GM21447 (cell line): ENCODE measurements around the gene GPR39.

Experiments used
- ATAC-seq: cut with Tn5 transposase; IDR thresholded peaks from one replicate; pipeline ENCODE4 v1.9.1; 2021; ENCODE audit not compliant: unreplicated experiment

GPR39 gene

DNA sequence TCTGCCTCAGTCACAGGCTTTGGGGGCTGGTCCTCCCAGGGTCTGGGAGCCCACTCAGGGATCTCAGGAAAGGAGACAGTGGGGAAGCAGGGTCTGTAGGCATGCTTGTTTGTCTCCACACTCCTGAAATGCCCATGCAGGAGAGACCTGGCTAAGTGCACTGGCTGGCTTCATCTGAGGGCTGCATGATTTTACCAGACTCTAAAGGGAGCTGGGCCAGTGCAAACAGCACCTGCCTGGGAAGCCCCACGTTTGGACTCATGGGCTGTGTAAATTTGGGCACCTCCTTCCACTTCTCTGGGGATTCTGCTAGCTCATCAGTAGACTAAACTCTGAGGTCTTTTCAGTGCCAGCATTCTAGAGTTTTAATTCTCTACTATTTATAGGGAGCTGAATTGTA lies 219.7 kb downstream of the GPR39 start:
- no peak for ATAC-seq

DNA sequence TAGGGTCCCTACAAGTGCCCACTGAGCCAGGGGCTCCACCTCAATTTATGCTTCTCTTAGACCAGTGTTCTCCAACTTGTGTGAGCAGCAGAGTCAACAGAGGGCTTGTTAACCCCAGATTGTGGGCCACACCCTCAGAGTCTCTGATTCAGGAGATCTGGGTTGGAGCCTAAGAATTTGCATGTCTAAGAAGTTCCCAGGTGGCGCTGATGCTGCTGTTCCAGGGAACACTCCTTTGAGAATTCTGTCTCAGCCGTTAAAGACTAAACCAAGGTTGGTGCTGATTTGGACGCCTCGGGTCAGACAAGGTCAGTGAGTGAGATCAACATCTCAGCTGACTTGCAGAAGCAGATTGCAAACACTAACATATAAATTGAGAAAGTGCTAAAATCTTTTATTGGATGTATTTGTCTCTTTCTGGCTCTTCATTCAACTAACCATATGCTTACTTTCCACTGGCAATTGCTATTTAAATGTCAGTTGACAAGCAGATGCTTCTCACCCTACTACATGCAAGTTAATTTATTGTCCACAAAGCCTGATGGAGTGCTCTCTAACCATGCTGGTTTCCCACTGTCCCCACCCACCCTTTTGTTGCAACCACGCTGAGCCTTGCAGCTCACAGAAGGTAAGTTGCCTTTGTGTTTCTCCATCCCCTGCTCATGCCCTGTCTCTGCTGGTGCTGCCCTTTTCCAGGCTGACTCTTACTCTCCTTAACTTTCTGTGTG lies 221.9 kb downstream of the GPR39 start:
- ATAC-seq, result no peak

DNA sequence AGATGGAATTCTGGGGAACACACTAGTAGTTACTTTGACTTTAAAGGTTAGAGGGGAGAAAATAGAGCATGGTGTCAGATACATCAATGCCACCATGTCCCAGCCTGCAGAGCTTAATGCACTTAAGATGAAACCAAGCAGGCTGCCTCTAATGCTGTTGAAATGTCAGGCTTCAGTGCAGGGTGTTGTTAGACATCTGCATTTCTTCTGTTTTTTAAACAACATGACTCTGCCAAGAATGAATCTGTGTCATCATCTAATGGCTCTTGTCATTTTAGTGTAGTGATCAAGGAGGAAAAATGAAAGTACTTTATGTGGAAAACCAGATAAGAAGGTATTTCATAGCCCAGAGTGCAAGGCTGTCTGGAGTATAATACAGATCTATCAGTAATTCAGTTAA lies 223.5 kb downstream of the GPR39 start:
- ATAC-seq, result no peak

DNA sequence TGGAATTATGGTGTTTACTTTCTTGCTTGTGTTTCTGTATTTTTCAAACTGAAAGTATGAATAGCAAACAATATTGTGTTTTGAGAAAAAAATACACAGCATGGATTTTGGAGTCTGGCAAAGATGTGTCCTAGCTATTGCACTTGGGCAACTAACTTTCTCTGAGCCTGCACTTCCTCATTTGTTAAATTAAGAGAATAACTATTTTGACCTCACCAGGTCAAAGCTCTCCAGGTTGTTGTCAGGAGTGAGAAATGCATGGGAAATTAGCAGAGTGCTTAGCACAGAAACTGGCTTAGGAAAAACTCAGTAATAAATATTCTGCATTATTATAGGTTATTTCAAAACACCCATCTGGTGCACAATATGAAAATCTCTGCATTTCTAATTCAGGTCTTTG lies 225.2 kb downstream of the GPR39 start:
- no peak for ATAC-seq

DNA sequence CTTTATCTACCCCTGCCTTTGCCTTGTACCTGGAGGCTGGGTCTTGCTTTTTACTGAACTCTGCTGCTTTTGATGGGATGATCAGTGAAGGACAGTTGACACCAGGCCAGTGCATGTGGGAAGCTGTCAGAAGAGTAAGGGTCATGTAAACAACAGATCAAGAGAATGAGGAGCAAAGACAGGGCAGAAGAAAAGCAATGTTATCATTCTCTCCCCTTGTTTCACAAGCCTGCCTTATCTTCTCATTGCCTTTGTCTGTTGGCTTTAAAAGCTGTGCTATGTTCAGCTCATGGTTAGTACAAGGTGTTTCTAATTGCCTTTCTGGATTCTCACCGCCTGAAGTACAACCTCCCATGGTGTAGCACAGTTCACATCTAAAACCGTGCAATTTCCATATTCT lies 225.8 kb downstream of the GPR39 start:
- ATAC-seq, result no peak

DNA sequence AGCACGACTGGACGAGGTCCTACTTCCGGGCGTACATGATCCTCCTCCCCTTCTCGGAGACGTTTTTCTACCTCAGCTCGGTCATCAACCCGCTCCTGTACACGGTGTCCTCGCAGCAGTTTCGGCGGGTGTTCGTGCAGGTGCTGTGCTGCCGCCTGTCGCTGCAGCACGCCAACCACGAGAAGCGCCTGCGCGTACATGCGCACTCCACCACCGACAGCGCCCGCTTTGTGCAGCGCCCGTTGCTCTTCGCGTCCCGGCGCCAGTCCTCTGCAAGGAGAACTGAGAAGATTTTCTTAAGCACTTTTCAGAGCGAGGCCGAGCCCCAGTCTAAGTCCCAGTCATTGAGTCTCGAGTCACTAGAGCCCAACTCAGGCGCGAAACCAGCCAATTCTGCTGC lies 228.6 kb downstream of the GPR39 start:
- no peak for ATAC-seq

DNA sequence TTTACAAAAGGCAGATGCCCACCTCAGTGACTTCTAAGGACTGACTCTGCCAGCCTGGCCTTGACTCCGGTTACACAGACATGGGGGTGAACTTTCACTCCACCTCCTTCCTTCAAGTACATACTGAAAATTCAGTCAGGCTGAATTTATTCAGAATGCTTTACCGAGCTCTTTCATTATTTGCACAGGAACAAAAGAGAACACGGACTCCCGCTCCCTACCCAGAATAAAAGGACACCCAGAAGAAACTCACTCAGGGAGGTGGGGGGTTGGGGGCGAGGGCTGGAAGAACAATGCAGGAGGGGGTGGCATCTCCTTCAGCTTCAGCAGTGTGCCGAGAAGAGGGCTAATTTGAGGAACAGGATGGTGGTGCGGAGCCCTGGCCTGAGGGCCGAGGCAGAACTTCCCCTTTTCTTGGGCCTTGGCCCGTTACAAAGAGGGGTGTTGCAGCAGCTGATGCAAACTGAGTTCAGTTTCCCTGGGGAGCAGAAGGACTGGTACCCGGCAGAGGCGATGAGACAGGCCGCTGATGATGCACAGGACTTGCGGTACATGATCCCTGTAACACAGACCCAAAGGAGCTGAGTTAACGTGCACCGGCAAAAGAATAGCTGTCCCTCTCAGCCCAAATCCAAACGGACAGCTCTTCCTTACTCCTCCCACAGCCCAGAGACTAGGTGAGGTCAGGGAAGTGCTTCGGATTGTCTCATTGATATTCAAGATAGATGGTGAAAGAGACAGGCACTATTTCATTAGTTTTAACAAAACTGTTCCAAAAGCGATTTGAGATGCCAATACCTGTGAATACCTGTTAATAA lies 229.3 kb downstream of the GPR39 start:
- no peak for ATAC-seq

DNA sequence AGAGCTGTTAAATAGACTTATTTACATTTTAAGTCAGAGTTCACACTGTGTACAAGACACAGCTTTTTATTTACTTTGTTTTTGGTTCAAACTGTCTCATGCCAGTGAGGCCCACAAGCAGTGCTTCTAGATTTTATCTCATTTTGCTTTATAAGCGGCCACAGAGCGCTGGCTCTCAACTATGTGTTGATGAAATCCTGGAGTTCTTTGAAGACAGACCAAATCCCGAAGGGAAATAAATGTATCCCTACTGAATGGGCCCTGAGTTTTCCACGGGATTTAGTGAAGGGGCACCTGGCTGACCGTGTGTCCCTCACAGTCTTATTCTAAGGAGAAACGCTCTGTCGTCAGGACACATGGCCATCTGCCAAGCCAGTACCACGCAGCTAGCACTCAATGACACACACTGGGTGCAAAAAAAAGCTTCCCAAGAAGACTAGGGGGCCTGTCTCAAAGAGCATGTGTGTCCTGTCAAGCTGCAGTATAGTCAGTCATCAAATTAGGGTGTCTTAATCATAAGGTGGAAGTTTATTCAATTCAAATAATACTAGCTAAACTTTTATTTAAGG lies 230.0 kb downstream of the GPR39 start:
- no peak for ATAC-seq

DNA sequence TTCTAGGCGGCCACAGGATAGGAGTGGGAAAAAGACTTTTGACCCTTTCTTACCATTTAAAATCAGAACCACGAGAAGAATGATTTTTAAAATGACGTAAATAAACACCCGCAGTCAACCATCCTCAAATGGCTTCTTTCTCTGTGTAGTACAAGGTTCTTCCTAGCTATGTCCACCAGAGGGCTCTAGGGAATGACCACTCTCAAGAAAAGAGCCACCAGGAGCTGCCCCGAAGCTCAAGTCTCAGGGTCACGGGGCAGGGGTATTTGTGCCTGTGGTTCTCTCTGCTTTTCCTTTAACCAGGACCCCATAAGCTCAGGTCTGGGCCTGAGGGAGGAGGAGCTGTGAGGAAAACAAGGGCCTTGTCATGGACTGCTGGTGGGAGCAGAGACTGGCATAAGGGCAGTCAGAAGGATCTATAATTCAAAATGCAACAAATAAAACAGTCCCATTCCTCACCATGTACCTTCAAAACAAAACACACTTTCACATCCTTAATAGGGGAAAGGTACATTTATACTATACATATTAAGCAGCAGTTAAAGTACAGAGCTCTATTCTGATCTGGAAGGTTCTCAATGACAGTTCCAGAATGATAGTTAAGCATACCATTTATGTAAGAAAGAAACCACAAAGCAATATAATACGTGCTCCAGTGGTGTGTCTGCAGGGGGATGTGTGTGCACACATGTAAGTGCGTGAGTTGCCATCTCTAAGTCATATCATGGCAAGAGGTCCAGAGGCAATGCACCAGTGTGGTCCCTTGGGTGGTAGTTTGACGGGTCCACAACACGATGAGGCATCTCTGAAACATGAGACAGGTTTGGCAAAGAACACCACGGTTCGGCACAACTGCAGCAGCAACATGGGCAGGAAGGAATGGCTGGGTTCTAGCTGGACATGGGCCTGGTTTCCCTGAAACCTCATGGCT lies 234.8 kb downstream of the GPR39 start:
- no peak for ATAC-seq

DNA sequence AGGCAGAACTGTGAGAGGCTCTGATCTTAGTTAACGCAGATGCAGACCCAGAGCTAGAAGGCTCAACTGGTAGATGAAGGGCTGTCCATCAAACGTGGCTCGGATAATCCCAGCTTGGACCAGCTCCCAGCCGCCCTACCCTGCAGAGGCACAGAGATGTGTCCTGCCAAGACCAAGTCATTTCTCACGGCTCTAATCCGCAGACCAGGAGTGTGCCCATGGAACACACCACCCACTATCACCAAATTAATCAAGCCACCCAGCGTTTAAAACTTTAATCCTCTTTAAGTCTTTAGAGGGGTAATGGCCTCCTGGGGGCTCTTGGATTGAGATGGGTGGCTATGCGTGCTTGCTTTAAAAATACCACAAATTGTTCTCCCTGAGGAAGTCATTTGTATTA lies 235.9 kb downstream of the GPR39 start:
- ATAC-seq, result no peak

DNA sequence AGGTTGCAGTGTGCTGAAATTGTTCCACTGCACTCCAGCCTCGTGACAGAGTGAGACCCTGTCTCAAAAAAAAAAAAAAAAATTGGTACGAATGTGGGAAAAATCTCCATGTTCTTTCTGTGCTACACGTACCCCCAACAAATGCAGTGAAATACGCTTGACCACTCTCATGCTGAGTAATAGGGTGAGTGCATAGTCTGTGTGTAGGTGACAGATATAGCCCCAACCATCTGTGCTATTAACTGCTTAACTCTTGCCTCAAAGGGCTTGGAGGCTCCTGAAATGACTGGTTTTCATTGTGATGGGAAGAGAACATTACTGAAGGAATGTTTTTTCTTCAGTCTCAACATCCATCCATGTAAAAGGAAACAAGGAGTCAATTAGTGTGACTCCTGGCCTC lies 237.7 kb downstream of the GPR39 start:
- no peak for ATAC-seq

DNA sequence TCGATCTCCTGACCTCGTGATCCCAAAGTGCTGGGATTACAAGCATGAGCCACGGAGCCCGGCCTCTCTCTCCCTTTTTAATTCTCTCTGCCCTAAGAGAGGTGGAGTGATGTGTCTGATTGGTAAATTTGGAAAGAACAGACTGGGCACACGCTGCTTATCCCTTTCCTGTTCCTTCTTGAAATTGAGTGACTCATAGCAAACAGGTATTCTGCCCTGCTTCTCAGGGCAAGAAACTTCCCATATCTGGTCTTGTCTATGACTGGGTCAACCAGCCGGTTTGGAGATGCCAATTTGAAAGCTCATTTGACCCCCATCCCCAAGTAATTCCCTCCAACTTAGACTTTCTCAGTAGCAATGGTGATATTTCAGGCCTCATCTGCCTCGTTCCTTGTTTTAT lies 238.4 kb downstream of the GPR39 start:
- no peak for ATAC-seq

DNA sequence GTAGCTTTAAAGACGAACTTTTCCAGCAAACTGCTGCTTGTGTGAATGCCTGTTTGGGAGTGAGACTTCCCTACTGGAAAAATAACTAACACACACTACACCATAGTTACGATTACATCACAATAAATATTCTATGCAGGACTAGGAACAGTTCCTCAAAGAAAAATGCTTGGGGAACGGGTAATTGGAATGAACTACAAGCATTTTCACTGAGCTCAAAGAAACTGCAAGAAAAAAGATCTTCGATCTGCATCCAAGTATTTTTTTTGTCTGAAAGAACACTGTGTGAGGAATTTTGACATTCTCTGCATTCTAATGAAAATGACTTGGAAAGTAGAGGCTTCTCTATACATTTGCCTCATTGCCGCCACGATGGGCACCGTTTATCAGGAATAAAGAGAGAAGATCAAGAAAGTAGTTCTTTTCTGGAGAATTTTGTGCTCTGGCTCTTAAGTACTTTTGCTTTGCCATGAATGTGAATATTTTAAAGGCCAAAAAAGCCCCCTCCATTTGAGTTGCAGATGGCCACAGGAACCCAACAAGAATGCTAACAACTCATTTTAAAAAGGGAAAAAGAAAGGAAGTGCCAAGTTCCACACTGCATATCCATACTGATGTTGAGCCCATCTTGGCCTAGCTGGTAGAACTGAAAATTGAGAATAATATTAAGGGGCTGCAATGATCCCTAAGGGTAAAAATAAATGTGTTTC lies 239.8 kb downstream of the GPR39 start:
- ATAC-seq, result no peak

DNA sequence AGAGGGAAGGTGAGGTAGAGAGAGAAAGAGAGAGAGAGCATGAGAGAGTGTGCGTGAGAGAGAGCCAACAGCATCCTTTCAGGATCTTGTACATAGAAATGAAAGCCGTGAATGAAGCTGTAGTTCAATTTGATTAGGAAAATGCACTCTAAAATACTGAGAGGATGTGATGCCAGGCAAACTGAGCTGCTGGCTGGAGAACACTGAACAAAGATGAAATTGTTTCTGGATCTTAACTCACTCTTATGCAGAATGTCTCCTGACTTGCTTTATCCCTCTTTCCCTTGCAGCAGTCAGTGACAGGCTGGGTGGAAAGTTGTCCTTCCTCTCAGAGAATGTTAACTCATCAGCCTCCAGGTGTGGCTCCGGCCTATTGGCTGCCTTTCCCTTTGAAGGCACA lies 242.7 kb downstream of the GPR39 start:
- no peak for ATAC-seq

DNA sequence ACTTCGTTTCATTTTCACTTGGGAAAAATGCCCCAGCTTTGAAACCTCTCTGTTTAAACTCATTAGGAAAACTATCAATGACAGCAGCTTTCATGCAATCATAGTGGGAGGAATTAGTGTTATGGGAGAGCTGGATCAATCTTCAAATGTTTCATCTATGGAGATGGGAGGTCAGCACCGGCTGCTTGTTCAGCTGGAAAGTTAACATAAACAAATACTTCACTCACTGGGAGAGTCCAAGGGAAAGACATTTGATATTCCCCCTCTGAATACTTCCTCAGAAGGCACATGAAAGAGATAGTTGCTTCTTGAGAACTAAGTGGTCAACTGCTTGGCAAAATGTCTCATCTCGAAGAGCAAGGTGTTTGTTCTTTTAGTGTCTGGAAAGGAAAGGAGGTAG lies 246.1 kb downstream of the GPR39 start:
- no peak for ATAC-seq

DNA sequence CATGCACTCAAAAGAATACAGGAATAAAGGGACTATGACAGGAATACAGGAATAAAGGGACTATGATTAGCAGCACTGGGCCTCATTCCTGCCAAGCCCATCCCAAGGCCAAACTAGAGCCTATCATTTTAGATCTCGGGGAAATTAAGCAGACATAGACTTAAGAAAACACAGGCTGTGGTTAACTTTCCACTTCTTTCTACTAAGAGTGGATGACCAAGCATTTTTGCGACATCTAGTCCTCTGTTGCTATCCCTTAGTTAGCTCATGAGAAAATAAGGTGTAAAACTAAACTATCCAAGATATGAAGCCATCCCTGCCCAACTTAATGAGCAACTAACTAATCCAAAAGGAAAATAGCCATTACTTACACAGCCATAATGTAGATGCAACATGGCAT lies 247.5 kb downstream of the GPR39 start:
- no peak for ATAC-seq

DNA sequence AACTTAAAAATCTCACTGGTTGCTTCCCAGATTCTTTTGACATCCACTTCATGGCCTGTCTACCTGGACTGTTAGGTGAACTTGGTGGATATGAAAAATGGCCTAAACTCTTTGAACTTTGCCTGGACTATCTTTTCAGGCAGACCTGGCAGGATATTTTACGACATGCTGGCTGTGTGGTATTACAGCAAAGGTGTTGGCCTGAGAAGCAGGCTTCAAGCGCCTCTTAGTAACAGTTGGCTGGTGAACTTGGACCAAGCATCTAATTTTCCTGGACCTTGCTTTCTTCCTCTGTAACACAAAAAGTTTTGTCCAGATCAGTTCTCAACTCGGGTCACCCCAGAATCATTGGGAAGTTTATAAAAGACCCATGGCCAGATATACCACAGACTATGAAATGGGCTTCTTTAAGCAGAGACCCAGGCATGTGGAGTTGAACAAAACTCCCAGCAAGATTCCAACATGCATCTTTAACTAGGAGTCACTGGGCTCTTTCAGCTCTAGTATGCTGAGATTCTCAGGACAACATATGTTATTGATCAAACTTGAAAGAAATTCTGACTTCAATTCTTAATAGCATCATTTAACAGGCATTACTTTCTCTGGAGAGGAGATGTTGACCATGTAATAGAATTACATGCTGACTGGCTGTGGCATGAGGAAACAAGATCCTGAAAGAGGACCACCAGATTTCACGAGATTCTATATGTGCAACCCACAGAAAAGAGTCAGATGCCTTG lies 249.0 kb downstream of the GPR39 start:
- no peak for ATAC-seq

DNA sequence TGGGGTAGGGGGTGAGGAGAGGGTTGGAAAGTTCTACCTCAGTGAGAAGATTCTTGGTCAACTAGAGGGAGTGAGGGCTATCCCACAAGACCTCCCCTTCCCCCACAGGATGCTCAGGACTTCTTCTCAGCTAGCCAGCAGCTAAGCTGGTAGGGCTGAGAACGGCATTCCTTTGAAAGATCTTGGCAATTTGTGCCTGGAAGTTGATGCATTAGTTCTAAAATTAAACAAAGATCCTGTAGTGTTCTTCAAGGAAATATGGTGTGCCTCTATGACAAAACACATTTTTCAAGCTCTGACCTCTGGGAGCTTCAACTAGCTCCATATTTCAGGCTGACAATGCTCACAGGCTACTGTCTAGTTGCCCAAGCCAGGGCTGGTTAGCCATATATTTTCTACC lies 251.1 kb downstream of the GPR39 start:
- ATAC-seq, result no peak

DNA sequence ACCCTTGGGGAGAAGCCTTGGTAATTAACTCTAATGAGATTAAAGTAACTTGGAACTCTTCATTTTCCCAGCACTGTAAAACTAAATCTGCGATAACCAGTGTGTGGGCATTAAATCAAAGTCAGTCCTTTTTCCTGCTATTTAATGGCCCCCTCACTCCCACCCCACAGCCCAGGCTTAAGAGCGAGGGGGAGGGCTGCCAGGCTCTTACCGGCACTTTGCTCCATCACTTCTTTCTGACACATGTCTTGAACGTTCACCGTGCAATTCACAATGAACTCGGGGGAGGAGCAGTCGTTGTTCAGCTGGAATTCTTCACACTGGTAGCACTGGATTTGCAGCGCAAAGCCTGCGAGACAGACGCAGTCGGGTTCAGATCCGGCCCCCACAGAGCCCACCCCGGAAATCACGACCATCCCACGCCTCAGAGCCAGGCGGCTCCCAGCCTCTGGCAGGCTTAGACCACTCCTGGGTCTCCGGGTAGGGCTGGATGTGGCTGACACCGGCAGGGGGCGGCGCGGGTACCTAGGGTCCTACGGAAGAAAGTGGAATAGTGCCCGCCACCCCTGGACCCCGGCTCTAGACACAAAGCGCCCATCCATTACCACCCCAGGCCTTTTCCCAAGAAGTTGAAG lies 251.7 kb downstream of the GPR39 start:
- no peak for ATAC-seq
